ENCODE data around the gene CMAS.
"Not testable (repeated sequence)": the region's sequence is repeated elsewhere in the genome, so short reads cannot be mapped to it uniquely, and the experiment has no call there.

The CMAS gene

GRCh38 chr12:22046090-22046967 lies at the start of gene CMAS:
TSS of gene CMAS (plus strand) at chr12:22046218. CDS start at chr12:22046304, 86 bp downstream.
- peak; percentile 76 to 79 for DNase-seq

DNA sequence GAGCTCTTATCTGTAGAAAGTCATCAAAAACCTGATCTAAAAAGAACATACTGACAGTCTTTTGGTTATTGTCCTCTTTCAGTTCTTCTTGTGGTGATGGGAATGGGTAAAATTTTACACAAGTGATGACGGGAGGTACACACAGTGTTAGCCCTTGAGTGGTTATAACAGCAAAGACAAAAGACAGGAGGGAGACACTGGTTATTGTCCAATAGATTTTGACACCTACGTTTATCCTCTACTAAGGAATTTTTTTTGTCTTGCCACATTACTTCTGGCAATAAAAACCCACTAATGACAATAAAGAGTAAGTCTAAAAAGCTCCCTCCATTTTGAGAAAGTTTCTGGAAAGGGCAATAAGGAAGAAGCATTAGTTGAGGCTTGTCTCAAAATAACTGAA lies 47.7 kb upstream of the CMAS start:
- no peak for DNase-seq

- DNase-seq = no peak
Observed at GRCh38 chr12:21998782-21999181, 47.2 kb upstream of the CMAS start.

DNA sequence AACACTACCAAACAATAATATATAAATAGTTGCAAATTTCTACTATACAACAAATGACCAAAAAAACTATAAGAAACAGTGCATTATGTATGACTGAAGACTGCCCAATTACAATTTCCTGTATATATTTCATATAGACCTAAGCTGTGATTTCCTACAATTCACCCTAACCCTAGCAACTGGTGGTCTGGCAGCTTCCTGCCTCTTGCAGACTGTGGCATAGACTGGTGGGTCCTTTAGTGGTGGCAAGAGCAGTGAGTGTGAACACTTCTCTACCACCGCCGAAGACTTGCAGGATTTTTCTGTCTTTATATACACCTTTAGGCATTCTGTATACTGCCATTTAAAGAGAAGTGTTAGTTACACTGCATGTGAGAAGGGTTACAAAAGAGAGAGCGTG lies 43.6 kb upstream of the CMAS start:
- no peak for DNase-seq

DNA sequence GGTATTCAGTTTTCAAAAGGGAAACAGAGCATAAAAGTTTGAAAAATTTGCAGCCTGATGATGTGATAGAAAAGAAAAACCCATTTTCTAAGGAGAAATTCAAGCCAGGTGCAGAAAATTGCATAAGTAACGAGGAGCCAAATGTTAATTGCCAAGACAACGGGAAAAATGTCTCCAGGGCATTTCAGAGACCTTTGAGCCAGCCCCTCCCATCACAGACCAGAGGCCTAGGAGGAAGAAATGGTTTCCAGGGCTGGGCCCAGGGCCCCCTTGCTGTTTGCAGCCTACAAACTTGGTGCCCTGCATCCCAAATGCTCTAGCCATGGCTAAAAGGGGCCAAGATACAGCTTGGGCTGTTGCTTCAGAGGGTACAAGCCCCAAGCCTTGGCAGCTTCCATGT lies 38.2 kb upstream of the CMAS start:
- not testable (repeated sequence) for DNase-seq

- DNase-seq = no peak
Observed at GRCh38 chr12:22008196-22008595, 37.8 kb upstream of the CMAS start.

DNA sequence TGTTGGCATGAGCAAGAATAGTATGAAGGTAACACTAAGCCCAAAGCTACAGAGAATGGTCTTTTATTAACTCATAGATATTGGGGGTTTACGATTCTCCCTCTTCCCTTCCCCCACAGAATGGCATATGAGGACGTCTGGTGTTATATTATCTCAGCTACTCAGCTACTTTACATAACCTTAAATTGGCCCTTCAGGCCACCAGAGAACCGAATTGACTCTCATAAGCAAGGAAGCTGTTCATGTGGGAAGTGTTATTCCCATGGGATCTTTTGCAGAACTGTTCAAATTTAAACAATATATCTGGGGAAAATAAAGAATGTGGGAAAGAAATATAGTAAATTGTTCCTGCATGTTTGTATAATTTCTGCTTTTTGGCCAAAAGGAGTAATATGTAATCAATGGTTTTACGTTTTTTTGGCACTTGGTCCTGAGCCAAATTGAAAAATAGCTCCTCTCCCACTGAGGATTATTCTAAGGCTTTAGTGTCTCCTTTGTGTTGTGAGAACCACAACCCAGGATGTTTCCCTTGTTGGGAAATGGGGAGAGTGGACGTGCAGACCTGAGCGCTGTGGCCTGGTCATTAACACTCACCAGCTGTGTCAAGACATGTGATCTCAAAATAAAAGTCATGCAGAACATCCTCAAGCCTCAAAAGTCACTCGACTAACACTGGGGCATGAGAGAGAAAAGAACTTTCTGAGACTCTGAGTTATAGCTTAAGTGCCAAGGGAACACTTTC lies 31.8 kb upstream of the CMAS start:
- no peak for DNase-seq

- DNase-seq = no peak
Observed at GRCh38 chr12:22014783-22015144, 31.3 kb upstream of the CMAS start.

GRCh38 chr12:22016982-22017381 lies 29.0 kb upstream of the CMAS start:
- no peak for DNase-seq

DNA sequence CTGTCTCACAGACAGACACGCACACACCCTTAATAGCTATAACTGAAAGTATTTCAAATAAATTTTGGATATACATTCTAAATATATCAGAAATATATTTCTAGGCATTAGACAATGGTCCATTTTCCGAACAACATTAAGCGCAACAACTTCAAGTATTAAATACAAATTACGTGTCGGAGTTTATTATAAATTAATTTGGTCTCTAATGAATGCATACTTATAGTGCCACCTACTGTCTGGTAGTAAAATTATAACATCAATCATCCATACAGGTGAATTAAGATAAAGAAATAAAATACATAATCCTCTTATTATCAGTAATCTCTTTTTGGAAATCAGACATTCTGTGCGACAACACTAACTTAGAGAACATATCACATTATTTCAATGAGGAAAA lies 27.2 kb upstream of the CMAS start:
- no peak for DNase-seq

- not testable (repeated sequence) for DNase-seq
Observed at GRCh38 chr12:22023489-22023888, 22.5 kb upstream of the CMAS start.

- DNase-seq = no peak
Observed at GRCh38 chr12:22029491-22029890, 16.5 kb upstream of the CMAS start.

GRCh38 chr12:22029991-22030390 lies 16.0 kb upstream of the CMAS start:
- no peak for DNase-seq

- DNase-seq = no peak
Observed at GRCh38 chr12:22032732-22033131, 13.3 kb upstream of the CMAS start.

DNA sequence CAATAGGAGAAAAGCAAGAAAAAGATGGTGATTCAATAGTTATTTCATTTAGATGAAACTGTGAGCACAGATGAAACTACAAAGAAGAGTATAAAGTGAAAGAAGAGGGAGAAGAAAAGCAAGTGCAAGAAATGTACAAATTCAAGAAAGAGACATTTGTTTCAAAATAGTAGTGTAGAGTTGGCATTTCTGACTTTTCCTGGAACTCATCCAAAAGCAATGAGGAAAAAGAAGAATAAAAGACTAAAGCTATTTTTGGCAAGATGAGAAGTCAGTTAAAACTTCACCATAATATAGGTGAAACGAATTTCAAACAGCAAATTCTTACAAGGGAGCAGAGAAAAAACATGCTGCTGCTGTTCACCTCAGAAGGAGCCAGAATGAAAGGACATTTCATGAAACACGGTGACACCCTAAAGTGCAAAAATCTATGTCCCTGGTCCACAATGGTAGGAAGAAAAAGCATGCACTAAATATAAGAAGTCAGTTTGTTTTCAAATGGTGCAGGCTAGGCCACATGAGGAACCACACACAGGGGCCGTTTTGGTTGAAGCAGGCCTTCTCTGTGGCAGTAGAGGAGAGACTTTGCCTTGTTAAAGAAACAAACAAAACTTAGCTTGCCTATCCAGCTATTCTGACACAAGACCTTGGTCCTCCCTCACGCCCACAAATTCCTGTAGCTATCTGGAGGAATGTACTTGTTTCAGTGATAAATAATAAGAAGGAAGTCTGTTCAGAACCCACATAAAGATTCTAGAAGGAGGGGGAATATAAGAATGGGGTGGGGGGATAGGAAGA lies 11.1 kb upstream of the CMAS start:
- DNase-seq = no peak

DNA sequence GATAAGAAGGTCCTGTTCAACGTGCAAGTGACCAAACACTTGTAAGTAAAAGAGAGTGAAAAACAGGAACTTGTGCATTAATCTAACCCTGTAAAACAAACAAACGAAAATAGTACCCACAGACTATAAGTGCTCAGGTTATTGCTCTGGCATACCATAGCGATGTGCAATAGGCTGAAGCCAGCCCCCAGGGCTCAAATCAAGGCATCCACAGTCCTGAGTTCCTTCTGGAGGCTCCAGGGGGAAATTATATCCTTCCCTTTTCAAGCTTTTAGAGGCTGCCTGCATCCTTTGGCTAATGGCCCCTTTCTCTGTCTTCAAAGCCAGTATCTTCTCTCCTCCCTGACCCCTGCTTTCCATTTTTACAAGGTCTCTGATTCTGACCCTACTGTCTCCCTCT lies 8.1 kb upstream of the CMAS start:
- DNase-seq = no peak

DNA sequence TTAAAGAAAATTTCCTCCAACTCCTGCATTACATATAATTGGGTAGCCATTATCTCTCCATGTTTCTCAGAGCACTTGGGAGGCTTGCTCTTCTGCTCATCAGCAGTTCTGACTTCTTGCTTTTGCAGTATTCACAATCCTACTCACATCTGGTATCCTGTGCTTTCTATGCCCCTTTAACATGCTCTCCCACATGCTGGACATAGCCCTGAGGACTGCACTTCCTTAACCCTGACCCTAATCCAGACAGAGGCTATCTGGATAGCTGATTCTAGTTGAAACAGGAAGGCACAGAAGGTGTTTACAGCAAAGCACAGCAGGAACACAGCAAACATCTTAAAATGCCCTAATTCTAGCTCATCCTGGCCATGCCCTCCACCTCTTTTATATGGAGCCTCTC lies 7.3 kb upstream of the CMAS start:
- DNase-seq = no peak

DNA sequence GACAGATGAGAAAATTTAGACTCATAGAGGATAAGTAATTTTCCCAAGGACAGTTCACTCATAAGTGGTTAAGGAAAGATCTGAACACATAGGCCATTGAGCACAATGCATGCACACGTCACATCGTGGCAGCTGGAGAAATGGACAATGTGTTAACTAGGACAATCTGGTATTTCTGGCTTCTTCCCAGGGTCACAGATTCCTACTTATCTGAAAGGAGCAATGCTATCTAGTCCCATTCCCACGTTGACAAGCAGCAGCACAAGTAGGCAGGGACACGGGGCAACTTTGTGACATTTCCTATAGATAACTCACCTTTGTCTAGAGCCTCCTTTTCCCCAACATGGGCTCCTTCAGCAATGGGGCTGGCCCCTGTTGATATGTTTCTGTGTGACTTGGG lies 6.7 kb upstream of the CMAS start:
- DNase-seq = no peak

DNA sequence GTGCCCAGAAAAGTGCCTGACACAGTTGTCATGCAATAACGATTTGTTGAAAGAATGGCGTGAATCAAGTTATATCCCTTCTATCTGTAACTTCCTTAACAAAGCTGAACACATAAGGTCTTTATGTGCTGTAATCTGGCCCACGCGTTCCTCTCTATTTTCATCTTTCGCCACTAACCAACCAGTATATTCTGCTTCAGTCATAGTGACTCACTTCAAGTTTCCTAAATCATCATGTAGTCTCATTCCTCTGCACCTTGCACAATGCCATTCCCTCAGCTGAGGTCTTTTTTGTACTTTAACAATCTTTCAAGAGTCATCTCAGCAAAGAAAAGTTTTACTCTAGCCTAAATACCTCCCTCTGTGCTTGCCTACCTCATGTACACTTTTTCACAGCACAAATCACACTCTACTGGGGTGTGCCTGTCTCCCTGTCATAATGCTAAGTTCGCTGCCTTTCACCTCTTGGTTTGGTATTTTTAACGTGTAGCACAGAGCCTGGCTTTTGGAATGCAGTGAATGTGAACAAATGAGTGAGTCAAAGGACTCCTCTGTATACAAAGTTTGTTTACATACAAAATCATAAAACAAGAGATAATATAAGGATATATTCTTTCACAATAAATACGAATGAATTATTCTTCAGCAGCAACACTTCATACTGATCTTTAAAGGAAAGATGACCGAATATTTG lies 2.9 kb upstream of the CMAS start:
- no peak for DNase-seq

DNA sequence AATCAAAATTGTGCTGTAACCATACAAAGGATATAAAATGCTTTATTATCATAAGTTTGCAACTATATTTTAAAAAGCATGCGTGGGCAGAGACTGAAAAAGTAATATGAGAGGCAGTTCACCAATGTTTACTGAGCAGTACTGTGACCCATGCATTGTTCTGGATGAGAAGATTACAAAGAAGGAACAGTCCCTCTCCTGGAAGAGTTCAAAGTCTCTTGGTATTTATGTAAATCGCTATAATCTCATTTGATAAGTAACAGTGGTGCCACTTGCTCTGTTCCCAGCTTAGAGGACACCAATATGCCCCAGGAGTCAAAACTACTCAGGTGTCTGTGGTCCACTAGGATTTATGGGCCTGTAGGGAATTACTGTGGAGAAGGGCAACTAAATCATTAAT lies 2.1 kb upstream of the CMAS start:
- DNase-seq = no peak

DNA sequence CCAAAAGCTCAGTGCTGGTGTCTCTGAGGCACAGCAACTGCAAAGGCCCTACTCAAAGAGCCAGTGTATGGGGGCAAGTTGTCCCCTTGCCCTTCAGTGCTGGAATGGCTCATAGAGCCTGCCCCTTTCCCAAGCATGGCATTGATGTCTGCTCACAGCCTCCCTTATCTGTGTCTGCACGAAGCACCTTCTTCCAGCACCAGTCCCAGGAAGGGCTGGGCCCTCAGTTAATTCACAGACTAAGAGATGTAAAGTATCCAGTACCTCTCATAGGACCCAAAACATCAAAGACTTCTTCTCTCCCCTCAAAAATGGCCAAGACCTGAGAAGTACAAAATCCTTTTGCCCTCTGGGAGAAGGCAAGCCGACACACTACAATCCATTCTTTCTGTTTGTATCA lies 1.6 kb upstream of the CMAS start:
- no peak for DNase-seq

- DNase-seq = no peak
Observed at GRCh38 chr12:22046968-22047390, 961 bp downstream of the CMAS start.

DNA sequence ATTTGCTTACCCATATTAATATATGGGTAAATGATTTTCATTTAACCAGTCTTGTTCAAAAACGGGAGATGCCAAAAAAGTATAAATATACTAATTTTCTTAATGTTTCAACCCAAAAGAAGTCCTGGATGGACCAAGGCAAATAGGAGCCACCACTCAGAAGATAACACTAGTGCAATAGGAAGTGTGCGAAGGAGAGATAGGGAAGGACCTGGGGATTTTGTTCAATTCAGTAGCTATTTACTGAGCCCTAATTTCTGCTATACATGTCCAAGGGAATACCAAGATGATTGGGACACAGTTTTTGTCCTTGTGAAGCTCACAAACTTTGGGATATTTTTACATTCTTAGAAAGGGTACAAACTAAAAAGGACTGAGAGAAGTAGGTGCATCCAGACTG lies 1.5 kb downstream of the CMAS start:
- DNase-seq = no peak
